SK-N-MC (cell line): ENCODE data around the gene PELI2.

ENCODE experiments used
- EZH2 ChIP-seq: fragments of 200-600 bp; sonication (generic); IDR thresholded peaks from one replicate; pipeline ENCODE4 v1.6.1; 2017; ENCODE audit warnings: antibody characterized with exemption
- POLR2AphosphoS5 ChIP-seq: IDR thresholded peaks from 2 replicates; pipeline ENCODE4 v1.6.1; 2012; ENCODE audit warnings: mild to moderate bottlenecking, low read depth, low read length, borderline replicate concordance

DNA sequence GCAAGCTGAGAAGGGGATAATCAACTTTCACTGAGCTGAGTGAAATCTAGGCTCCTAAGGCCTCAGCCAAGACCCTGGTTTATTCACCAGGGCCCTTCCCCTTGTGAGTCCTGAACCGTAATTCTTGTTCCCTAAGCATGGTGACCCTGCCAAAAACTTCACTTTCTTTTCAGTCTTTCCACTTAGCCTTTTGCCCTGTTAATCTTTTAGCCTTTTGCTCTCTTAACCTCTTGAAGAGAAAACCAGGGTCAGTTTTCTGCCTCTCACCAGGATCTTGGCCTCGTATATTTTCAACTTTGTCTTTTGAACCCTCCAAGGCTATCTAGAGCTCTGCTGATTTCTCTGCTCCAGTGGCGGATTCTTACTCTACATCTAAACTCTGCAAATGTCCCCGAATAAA lies 191.0 kb downstream of the PELI2 start:
- TF ChIP-seq POLR2AphosphoS5 (no peak), EZH2 (no peak)
